Hepatocyte (in vitro differentiated cells): ENCODE data around the gene SNX9. TPM values are rescaled to one million over a fixed set of nuclear protein-coding genes. Genes with fewer than 3 reads are reported as not detected.

Experiments
- DNase-seq: peaks from one replicate; pipeline ENCODE4 v3.0.0-alpha.2; 2016; ENCODE audit warnings: low spot score
- H2AFZ ChIP-seq: fragments of 200-600 bp; sonication (generic); 2 replicates; pipeline ENCODE4 v1.6.0; 2016; ENCODE audit warnings: antibody characterized with exemption, mild to moderate bottlenecking
- H3K27ac ChIP-seq: fragments of 200-600 bp; sonication (generic); 2 replicates; pipeline ENCODE4 v1.5.1; 2016; ENCODE audit warnings: mild to moderate bottlenecking
- H3K27me3 ChIP-seq: fragments of 200-600 bp; sonication (generic); 2 replicates; pipeline ENCODE4 v1.6.1; 2016
- H3K36me3 ChIP-seq: fragments of 200-600 bp; sonication (generic); replicated peaks from 2 replicates; pipeline ENCODE4 v1.5.1; 2016; ENCODE audit warnings: low read depth; ENCODE audit not compliant: insufficient read depth
- H3K4me1 ChIP-seq: fragments of 200-600 bp; sonication (generic); 2 replicates; pipeline ENCODE4 v1.5.1; 2016; ENCODE audit warnings: mild to moderate bottlenecking, moderate library complexity; ENCODE audit not compliant: insufficient read depth
- H3K4me2 ChIP-seq: fragments of 200-600 bp; sonication (generic); 2 replicates; pipeline ENCODE4 v1.6.0; 2016
- H3K4me3 ChIP-seq: fragments of 200-600 bp; sonication (generic); 2 replicates; pipeline ENCODE4 v1.5.1; 2016; ENCODE audit warnings: mild to moderate bottlenecking
- H3K79me2 ChIP-seq: fragments of 200-600 bp; sonication (generic); 2 replicates; pipeline ENCODE4 v1.6.0; 2017; ENCODE audit warnings: mild to moderate bottlenecking
- H3K9me2 ChIP-seq: fragments of 200-600 bp; sonication (generic); replicated peaks from 2 replicates; pipeline ENCODE4 v1.6.0; 2017; ENCODE audit warnings: mild to moderate bottlenecking; ENCODE audit not compliant: insufficient read depth
- H3K9me3 ChIP-seq: fragments of 200-600 bp; sonication (generic); 2 replicates; pipeline ENCODE4 v1.5.1; 2016; ENCODE audit warnings: low read depth, mild to moderate bottlenecking
- H4K20me1 ChIP-seq: fragments of 200-600 bp; sonication (generic); 2 replicates; pipeline ENCODE4 v1.6.0; 2016; ENCODE audit warnings: mild to moderate bottlenecking; ENCODE audit not compliant: insufficient read depth, poor library complexity, severe bottlenecking
- EZH2 ChIP-seq: fragments of 200-600 bp; sonication (generic); IDR thresholded peaks from 2 replicates; pipeline ENCODE4 v1.6.1; 2016; ENCODE audit warnings: antibody characterized with exemption, mild to moderate bottlenecking, borderline replicate concordance
- EZH2phosphoT487 ChIP-seq: fragments of 200-600 bp; sonication (generic); IDR thresholded peaks from one replicate; pipeline ENCODE4 v1.6.1; 2018; ENCODE audit warnings: antibody characterized with exemption, mild to moderate bottlenecking, low read depth, moderate library complexity; ENCODE audit not compliant: unreplicated experiment, severe bottlenecking
- WGBS: methylation state at CpG from one replicate; pipeline ENCODE4 v1.1.6; 2016; ENCODE audit warnings: low lambda C conversion rate; ENCODE audit errors: missing lambda C conversion rate; 5-methylcytosine and 5-hydroxymethylcytosine counted together
- polyA plus RNA-seq: library from polyadenylated mRNA; unstranded; fragments of >200 nt; fragmentation: Nextera tagmentation; extraction: Ambion mirVana; gene quantifications from 2 replicates; pipeline ENCODE4 v1.2.1, GENCODE V29; 2016
- total RNA-seq: library from RNA; depleted of rRNA; stranded (reverse); fragments of >200 nt; gene quantifications from 2 replicates; pipeline ENCODE4 v1.2.3, GENCODE V29; 2014
- TF ChIP-seq, protein P1 (sequence below): fragments of 200-600 bp; sonication (generic); IDR thresholded peaks from 2 replicates; pipeline ENCODE4 v1.5.1; 2016; ENCODE audit warnings: antibody characterized with exemption, mild to moderate bottlenecking; ENCODE audit not compliant: poor library complexity

Gene SNX9
- total and polyA plus RNA-seq, 2 experiments from 2014 or later, result 34.1 to 34.7 TPM

DNA sequence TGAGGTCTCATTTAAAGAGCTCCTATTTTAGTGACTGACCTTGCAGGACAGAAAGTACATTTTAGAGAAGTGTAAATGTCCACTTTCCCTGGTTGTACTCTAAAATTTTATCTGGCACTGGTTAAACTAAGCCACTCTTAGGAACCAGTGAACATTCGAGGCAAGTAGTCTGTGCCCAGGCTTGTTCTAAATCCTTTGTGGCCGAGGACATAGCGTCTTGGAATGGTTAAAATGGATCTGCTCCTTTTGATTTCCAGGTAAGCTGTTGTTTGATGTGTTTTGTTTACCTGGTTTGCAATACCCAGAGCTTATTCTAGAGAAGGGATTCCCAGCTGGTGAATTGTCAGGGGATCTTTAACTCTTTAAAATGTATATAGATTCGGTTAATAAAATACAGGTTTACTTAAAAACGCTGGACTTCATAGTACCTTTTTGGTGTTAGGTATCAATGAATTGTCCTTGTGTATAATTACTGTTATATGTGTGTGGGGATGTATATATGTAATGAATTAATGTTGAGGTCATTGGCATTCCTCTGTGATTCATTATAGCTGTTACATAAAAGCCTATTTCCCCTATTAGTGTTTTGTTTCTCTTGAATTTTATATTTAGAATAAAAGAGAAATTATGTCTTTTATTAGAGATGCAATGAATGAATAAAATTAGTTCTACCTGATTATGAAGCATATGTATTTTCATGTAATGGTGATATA lies 15.8 kb downstream of the SNX9 start:
- no peak overlapping the region for H3K27ac ChIP-seq

DNA sequence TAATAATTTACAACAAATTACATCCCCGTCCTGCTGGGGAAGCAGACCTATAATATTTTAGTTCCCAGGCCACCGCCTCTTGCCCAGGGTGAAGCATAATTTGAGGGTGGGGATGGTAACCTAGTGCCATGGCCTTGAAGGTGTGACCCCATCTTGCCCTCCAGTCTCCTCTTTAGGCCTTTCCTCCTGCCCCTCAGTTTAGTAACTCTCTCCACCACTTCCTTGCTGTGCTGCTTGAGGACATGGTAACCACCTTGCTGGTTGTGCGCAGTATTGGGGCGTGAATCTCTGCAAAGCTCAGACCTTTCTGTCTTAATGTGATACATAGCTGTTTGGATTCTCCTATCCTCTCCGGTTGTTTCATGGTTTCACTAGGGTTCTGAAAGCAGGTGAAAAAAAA lies 16.6 kb downstream of the SNX9 start:
- WGBS, result 81% methylated on average over 5 of the region's 5 CpGs
- Histone ChIP-seq H3K27me3 (no peaks in the 10 kb centered on the region), H3K4me2 (no peak overlapping the region)

More for the DNA sequence above, 15.8 kb downstream of the SNX9 start:
- H3K4me1 ChIP-seq, result peaks cover 14% of the 10 kb centered on the region
- H3K9me2 ChIP-seq, result no peaks in the 10 kb centered on the region
- peaks cover 36% of the 10 kb centered on the region for H4K20me1 ChIP-seq
- H3K9me3 ChIP-seq, result no peaks in the 10 kb centered on the region
- no peak overlapping the region for H3K4me2 ChIP-seq
- TF ChIP-seq, protein P1, sequence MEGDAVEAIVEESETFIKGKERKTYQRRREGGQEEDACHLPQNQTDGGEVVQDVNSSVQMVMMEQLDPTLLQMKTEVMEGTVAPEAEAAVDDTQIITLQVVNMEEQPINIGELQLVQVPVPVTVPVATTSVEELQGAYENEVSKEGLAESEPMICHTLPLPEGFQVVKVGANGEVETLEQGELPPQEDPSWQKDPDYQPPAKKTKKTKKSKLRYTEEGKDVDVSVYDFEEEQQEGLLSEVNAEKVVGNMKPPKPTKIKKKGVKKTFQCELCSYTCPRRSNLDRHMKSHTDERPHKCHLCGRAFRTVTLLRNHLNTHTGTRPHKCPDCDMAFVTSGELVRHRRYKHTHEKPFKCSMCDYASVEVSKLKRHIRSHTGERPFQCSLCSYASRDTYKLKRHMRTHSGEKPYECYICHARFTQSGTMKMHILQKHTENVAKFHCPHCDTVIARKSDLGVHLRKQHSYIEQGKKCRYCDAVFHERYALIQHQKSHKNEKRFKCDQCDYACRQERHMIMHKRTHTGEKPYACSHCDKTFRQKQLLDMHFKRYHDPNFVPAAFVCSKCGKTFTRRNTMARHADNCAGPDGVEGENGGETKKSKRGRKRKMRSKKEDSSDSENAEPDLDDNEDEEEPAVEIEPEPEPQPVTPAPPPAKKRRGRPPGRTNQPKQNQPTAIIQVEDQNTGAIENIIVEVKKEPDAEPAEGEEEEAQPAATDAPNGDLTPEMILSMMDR, result no peak
- no peak for TF ChIP-seq EZH2phosphoT487
- TF ChIP-seq EZH2, result no peak
- H3K27me3 ChIP-seq, result no peaks in the 10 kb centered on the region
- H3K36me3 ChIP-seq, result no peaks in the 10 kb centered on the region
- 69% methylated on average over 5 of the region's 5 CpGs for WGBS
- H3K79me2 ChIP-seq, result peaks cover 99% of the 10 kb centered on the region
- DNase-seq, result no peak
- no peak overlapping the region for H3K4me3 ChIP-seq
- H2AFZ ChIP-seq, result no peak overlapping the region

DNA sequence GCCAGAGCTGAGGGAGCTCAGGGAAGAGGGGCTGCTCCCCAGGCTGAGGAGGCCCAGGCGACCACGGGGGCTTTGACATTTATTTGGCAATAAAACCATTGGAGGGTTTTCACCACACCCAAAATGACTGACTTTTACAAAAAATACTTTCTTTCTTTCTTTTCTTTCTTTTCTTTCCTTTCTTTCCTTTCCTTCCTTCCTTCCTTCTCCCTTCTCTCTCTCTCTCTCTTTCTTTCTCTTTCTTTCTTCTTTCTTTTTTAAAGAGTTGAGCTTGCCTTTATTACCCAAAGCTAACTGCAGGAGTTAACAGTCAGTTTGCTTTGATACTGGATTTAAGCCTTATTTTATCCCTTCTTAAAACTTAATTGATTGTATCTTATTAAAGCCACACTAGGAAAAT lies 17.2 kb downstream of the SNX9 start:
- no peak overlapping the region for H3K27ac ChIP-seq
- H2AFZ ChIP-seq, result no peak overlapping the region
- peaks cover 38% of the 10 kb centered on the region for H4K20me1 ChIP-seq
- peak overlapping the region; percentile 6 for H3K4me2 ChIP-seq
- no peaks in the 10 kb centered on the region for H3K9me3 ChIP-seq
- TF ChIP-seq, protein P1, result no peak
- TF ChIP-seq EZH2, result no peak
- no peak for TF ChIP-seq EZH2phosphoT487
- 42% methylated on average over 2 of the region's 2 CpGs for WGBS
- peaks cover 99% of the 10 kb centered on the region for H3K79me2 ChIP-seq
- no peaks in the 10 kb centered on the region for H3K9me2 ChIP-seq
- H3K4me3 ChIP-seq, result no peak overlapping the region
- DNase-seq, result no peak
- peaks cover 14% of the 10 kb centered on the region for H3K4me1 ChIP-seq
- no peaks in the 10 kb centered on the region for H3K27me3 ChIP-seq
- no peaks in the 10 kb centered on the region for H3K36me3 ChIP-seq

More for the DNA sequence above, 16.6 kb downstream of the SNX9 start:
- H3K9me3 ChIP-seq, result no peaks in the 10 kb centered on the region
- TF ChIP-seq EZH2 (no peak), EZH2phosphoT487 (no peak)
- TF ChIP-seq, protein P1, result no peak
- H3K4me3 ChIP-seq, result no peak overlapping the region
- H3K36me3 ChIP-seq, result no peaks in the 10 kb centered on the region
- H3K79me2 ChIP-seq, result peaks cover 99% of the 10 kb centered on the region
- DNase-seq, result no peak
- peaks cover 14% of the 10 kb centered on the region for H3K4me1 ChIP-seq
- no peak overlapping the region for H3K27ac ChIP-seq
- H3K9me2 ChIP-seq, result no peaks in the 10 kb centered on the region
- H2AFZ ChIP-seq, result no peak overlapping the region
- peaks cover 36% of the 10 kb centered on the region for H4K20me1 ChIP-seq
